Measurements from ENCODE around the gene PPARG. TPM values are rescaled to one million over a fixed set of nuclear protein-coding genes. Genes with fewer than 3 reads are reported as not detected.

PPARG gene
- total RNA-seq, 2 experiments from 2014 or later = 0.20 TPM; not detected in 1

DNA sequence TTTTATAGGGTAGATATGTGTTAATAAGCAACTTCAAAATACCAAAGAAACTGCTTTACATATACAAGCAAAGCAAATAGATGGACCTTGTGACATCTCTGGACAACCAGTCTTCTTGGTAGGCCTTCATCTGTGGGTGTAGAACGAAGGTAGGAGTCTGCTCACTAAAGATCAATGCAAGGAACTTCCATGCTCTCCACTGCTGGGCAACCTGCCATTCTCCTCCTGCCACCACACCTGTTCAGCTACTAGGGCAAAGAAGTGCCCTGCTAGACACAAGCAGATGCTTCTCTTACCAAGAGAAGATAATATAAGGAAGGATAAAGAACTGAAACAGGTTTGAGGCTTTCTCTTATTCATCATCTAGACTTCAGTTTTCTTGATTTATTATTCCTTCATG, 12.6 kb downstream of the PPARG start:
- DNase-seq = no peak
- Mint-ChIP-seq H3K9me3 (no peaks in the 10 kb centered on the region), H3K27me3 (ENCODE audit: low read depth) (peaks cover 9% of the 10 kb centered on the region), H3K27ac (no peak overlapping the region), H3K4me3 (no peak overlapping the region), H3K36me3 (ENCODE audit: low read depth) (no peaks in the 10 kb centered on the region), H3K4me1 (ENCODE audit: low read depth) (no peaks in the 10 kb centered on the region)
- intact Hi-C loops (cut with micrococcal nuclease) = no loop called here
- CTCF ChIA-PET = no interaction called here

DNA sequence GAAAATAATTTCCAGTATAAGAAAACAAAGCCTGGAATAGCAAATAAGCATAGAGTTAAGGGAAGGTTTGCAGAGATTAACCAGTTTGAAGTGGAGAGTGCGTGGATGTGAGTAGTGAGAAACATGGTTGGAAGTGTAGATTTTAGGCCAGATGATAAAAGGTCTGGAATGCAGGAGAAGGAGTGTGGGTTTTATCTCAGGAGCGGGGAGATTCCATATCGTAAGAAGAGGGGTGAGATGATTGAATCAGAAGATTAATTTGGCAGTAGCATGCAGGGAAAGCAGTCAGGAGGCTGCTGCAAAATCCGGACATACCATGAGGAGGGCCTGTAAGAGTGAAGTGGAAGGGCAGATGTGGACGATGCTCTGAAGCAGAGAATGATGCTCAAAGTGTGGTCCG, 13.7 kb downstream of the PPARG start:
- intact Hi-C loops (cut with micrococcal nuclease) = no loop called here
- CTCF ChIA-PET = no interaction called here
- H3K9me3 Mint-ChIP-seq = no peaks in the 10 kb centered on the region
- H3K4me3 Mint-ChIP-seq = no peak overlapping the region
- peaks cover 8% of the 10 kb centered on the region for H3K27me3 Mint-ChIP-seq (ENCODE audit: low read depth)
- no peak for DNase-seq
- H3K27ac Mint-ChIP-seq = no peak overlapping the region
- no peaks in the 10 kb centered on the region for H3K36me3 Mint-ChIP-seq (ENCODE audit: low read depth)
- H3K4me1 Mint-ChIP-seq (ENCODE audit: low read depth) = no peaks in the 10 kb centered on the region

DNA sequence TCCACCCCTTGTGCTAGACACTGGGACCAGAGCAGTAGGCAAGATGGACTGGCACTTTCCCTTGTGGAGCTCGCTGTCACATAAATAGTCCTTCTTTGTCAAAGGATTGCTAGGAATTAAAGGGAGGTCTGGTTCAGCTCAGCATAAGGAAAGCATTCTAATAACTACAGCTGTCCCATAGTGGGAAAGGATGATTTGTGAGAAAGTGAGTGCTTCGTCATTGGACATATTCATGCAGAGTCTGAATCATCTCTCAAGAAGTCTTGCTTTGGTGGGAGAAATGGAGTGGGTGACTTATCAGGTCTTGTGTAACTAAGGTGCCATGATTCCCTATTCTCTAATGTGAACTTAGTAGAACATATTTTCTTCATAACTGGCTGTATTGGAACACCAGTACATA, 14.7 kb downstream of the PPARG start:
- CTCF ChIA-PET = no interaction called here
- H3K36me3 Mint-ChIP-seq (ENCODE audit: low read depth) = no peaks in the 10 kb centered on the region
- no peaks in the 10 kb centered on the region for H3K9me3 Mint-ChIP-seq
- H3K4me1 Mint-ChIP-seq (ENCODE audit: low read depth) = no peaks in the 10 kb centered on the region
- H3K27ac Mint-ChIP-seq = no peak overlapping the region
- intact Hi-C loops (cut with micrococcal nuclease) = no loop called here
- H3K4me3 Mint-ChIP-seq = no peak overlapping the region
- peaks cover 8% of the 10 kb centered on the region for H3K27me3 Mint-ChIP-seq (ENCODE audit: low read depth)
- no peak for DNase-seq

GRCh38 chr3:12303993-12304392, 15.1 kb downstream of the PPARG start:
- Mint-ChIP-seq H3K36me3 (ENCODE audit: low read depth) (no peaks in the 10 kb centered on the region), H3K27ac (no peak overlapping the region), H3K4me3 (no peak overlapping the region), H3K4me1 (ENCODE audit: low read depth) (no peaks in the 10 kb centered on the region), H3K27me3 (ENCODE audit: low read depth) (peaks cover 8% of the 10 kb centered on the region), H3K9me3 (no peaks in the 10 kb centered on the region)
- intact Hi-C loops (cut with micrococcal nuclease) = no loop called here
- CTCF ChIA-PET = no interaction called here
- no peak for DNase-seq

- Mint-ChIP-seq H3K9me3 (no peaks in the 10 kb centered on the region), H3K27me3 (ENCODE audit: low read depth) (peaks cover 12% of the 10 kb centered on the region), H3K4me3 (no peak overlapping the region), H3K4me1 (ENCODE audit: low read depth) (no peaks in the 10 kb centered on the region), H3K27ac (no peak overlapping the region), H3K36me3 (ENCODE audit: low read depth) (no peaks in the 10 kb centered on the region)
- no peak for DNase-seq
- CTCF ChIA-PET = no interaction called here
- intact Hi-C loops (cut with micrococcal nuclease) = no loop called here
Observed at GRCh38 chr3:12307136-12307535, 18.3 kb downstream of the PPARG start.

DNA sequence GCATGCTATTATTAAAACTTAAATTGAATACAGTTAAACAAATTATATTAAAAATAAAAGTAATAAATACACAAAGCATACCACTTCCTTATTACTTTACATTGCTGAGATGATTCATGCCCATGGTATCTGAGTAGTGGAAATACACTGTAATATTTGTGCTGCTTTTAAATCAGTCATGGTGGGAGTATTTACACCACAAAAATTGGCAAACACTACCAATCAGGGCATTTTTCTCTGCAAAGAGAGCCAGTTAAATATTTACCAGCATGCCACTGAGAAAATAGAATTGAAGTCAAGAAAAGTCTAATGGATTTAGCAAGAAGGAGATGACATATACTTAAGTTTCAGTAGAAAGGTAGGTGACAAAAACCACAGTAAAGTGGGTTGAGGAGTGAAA, 19.6 kb downstream of the PPARG start:
- H3K4me3 Mint-ChIP-seq = no peak overlapping the region
- H3K9me3 Mint-ChIP-seq = no peaks in the 10 kb centered on the region
- DNase-seq = no peak
- CTCF ChIA-PET = no interaction called here
- H3K27me3 Mint-ChIP-seq (ENCODE audit: low read depth) = peaks cover 12% of the 10 kb centered on the region
- no peaks in the 10 kb centered on the region for H3K36me3 Mint-ChIP-seq (ENCODE audit: low read depth)
- H3K27ac Mint-ChIP-seq = no peak overlapping the region
- no peaks in the 10 kb centered on the region for H3K4me1 Mint-ChIP-seq (ENCODE audit: low read depth)
- intact Hi-C loops (cut with micrococcal nuclease) = no loop called here

DNA sequence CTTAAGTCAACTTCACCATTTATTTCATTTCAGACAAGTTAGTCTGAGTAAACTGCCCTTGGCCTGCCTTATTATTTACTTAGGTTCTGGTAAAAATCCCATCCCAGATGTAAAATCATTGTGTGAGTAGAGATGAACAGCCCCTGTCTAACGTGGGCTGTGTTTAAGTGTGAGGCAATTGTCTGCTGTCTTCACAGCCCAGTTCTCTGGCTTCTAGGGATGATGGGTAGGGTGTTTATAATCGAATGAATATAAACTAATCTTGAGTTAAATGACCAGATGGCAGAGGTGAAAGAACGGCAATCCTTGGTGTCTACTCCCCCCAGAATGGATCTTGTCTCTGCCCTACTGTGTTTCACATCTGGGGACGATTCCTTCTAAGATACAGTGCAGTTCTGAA, 20.8 kb downstream of the PPARG start:
- Mint-ChIP-seq H3K4me3 (no peak overlapping the region), H3K4me1 (ENCODE audit: low read depth) (no peaks in the 10 kb centered on the region), H3K27me3 (ENCODE audit: low read depth) (peaks cover 12% of the 10 kb centered on the region), H3K9me3 (no peaks in the 10 kb centered on the region), H3K27ac (no peak overlapping the region), H3K36me3 (ENCODE audit: low read depth) (no peaks in the 10 kb centered on the region)
- CTCF ChIA-PET = no interaction called here
- DNase-seq = no peak
- intact Hi-C loops (cut with micrococcal nuclease) = no loop called here

DNA sequence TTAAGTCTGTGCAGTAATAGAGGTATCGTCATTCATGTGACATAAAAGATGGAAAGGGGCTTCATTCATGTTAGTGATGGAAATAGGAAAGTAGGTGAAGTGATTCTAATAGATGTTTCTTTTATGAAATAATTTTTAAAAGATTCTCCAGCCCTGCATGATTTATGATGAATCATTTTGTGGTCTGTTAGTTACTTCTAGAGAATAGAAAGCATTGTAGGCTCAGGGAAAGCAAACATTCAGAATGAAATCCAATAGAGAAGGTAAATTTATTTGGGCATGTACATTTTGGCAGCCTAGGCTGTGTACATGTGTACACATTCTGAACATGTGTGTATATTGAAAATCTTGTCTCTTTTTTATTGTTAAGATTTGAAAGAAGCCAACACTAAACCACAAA, 23.1 kb downstream of the PPARG start:
- no peak overlapping the region for H3K4me3 Mint-ChIP-seq
- no peaks in the 10 kb centered on the region for H3K36me3 Mint-ChIP-seq (ENCODE audit: low read depth)
- no peak for DNase-seq
- peaks cover 12% of the 10 kb centered on the region for H3K27me3 Mint-ChIP-seq (ENCODE audit: low read depth)
- CTCF ChIA-PET = no interaction called here
- intact Hi-C loops (cut with micrococcal nuclease) = no loop called here
- no peaks in the 10 kb centered on the region for H3K4me1 Mint-ChIP-seq (ENCODE audit: low read depth)
- H3K27ac Mint-ChIP-seq = no peak overlapping the region
- H3K9me3 Mint-ChIP-seq = no peaks in the 10 kb centered on the region

- no peaks in the 10 kb centered on the region for H3K4me1 Mint-ChIP-seq (ENCODE audit: low read depth)
- H3K27me3 Mint-ChIP-seq (ENCODE audit: low read depth) = peaks cover 12% of the 10 kb centered on the region
- H3K36me3 Mint-ChIP-seq (ENCODE audit: low read depth) = no peaks in the 10 kb centered on the region
- no peak for DNase-seq
- intact Hi-C loops (cut with micrococcal nuclease) = no loop called here
- no peak overlapping the region for H3K27ac Mint-ChIP-seq
- H3K9me3 Mint-ChIP-seq = no peaks in the 10 kb centered on the region
- CTCF ChIA-PET = interaction anchor here (1.0 to 1.6 kb wide), 2 partner anchors 52 to 166 kb away, joined by 4 to 5 read pairs; no protein-coding TSS in a partner anchor
- H3K4me3 Mint-ChIP-seq = no peak overlapping the region
Observed at GRCh38 chr3:12313519-12313918, 24.6 kb downstream of the PPARG start.

- no peak overlapping the region for H3K27ac Mint-ChIP-seq
- no peak for DNase-seq
- no peaks in the 10 kb centered on the region for H3K36me3 Mint-ChIP-seq (ENCODE audit: low read depth)
- intact Hi-C loops (cut with micrococcal nuclease) = no loop called here
- no peak overlapping the region for H3K4me3 Mint-ChIP-seq
- CTCF ChIA-PET = no interaction called here
- H3K9me3 Mint-ChIP-seq = no peaks in the 10 kb centered on the region
- H3K4me1 Mint-ChIP-seq (ENCODE audit: low read depth) = no peaks in the 10 kb centered on the region
- H3K27me3 Mint-ChIP-seq (ENCODE audit: low read depth) = peaks cover 9% of the 10 kb centered on the region
Observed at GRCh38 chr3:12316253-12316652, 27.4 kb downstream of the PPARG start.

DNA sequence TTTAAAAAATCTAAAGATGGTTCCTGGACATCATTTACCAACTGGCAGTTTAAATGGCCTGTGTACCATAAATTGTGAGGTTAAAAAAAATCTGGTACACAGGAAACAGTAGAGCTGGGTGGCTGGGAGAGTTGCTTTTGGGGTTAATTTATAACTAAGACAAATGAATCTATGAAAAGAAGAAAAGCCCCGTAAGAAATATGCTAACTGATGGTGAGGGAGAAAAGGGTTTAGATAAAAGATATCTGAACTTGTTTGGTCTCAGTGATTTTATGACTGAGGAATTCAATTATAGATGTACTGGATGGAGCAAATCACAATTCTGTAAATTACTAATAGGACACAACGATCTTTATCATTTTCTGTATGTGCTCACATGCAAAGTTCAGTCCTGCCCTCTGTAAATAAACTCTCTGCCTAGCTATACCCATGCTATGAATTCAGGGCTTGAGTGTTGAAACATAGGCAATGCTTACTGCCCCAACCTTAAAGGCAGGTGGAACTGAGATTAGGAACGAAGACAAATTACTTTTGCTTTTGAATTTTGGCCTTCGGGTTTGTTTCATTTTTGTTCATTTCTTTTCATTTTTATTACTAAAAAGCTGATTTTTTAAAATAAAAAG, 28.0 kb downstream of the PPARG start:
- no peak for DNase-seq
- CTCF ChIA-PET = interaction anchor here (0.7 kb wide), 1 partner anchor 13 kb away, joined by 3 read pairs; no protein-coding TSS in a partner anchor
- no peaks in the 10 kb centered on the region for H3K4me1 Mint-ChIP-seq (ENCODE audit: low read depth)
- H3K27ac Mint-ChIP-seq = no peak overlapping the region
- H3K27me3 Mint-ChIP-seq (ENCODE audit: low read depth) = peaks cover 7% of the 10 kb centered on the region
- no peaks in the 10 kb centered on the region for H3K36me3 Mint-ChIP-seq (ENCODE audit: low read depth)
- intact Hi-C loops (cut with micrococcal nuclease) = no loop called here
- no peaks in the 10 kb centered on the region for H3K9me3 Mint-ChIP-seq
- H3K4me3 Mint-ChIP-seq = no peak overlapping the region

- intact Hi-C loops (cut with micrococcal nuclease) = no loop called here
- no peaks in the 10 kb centered on the region for H3K36me3 Mint-ChIP-seq (ENCODE audit: low read depth)
- no peak for DNase-seq
- no peaks in the 10 kb centered on the region for H3K4me1 Mint-ChIP-seq (ENCODE audit: low read depth)
- no peak overlapping the region for H3K4me3 Mint-ChIP-seq
- peaks cover 12% of the 10 kb centered on the region for H3K27me3 Mint-ChIP-seq (ENCODE audit: low read depth)
- H3K27ac Mint-ChIP-seq = no peak overlapping the region
- CTCF ChIA-PET = interaction anchor here (0.6 kb wide), 1 partner anchor 20 kb away, joined by 4 read pairs; no protein-coding TSS in a partner anchor
- H3K9me3 Mint-ChIP-seq = no peaks in the 10 kb centered on the region
Observed at GRCh38 chr3:12317914-12318313, 29.0 kb downstream of the PPARG start.

DNA sequence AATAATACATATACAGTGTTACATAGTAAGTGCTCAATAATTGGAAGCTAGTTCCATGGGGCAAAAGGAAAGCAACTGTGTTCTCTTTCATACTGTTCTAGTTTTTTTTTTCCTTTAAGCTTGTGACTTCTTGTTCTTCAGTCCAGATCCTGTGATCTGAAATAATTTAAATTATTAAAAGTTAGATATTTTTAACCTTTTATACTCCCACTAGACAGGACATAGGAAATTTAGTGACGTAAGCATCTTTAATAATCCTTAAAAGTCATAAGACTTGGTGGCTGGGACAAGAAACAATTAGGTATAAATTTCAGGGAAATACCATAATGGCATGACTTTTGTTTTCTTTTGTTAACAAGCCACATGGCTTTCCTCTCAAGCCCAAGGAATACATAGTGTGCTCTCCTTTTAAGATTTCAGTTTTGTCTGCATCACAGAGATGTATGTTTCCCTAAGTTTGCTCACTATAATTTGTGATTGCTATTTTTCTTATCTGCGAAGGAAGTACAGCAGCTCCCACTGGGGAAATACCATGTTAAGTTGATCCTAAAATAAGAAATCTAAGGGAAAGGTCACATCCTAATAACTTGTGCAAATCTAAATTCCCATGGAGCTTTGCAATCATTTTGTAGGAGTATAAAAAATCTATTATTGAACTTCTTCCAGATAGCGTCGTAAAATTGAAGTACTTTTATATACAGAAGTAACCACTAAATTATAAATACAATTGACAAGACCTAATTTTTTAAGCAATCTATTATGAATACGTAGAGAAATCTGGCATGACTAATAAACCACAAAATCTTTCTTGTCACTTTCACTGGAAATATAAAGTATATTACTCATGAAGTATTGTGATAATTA, 30.1 kb downstream of the PPARG start:
- H3K27me3 Mint-ChIP-seq (ENCODE audit: low read depth) = peaks cover 20% of the 10 kb centered on the region
- no peaks in the 10 kb centered on the region for H3K4me1 Mint-ChIP-seq (ENCODE audit: low read depth)
- CTCF ChIA-PET = no interaction called here
- no peak for DNase-seq
- H3K4me3 Mint-ChIP-seq = no peak overlapping the region
- H3K9me3 Mint-ChIP-seq = no peaks in the 10 kb centered on the region
- intact Hi-C loops (cut with micrococcal nuclease) = no loop called here
- H3K36me3 Mint-ChIP-seq (ENCODE audit: low read depth) = no peaks in the 10 kb centered on the region
- no peak overlapping the region for H3K27ac Mint-ChIP-seq

Measured in activated naive CD4-positive, alpha-beta T cell treated with anti-CD3 and anti-CD28 coated beads for 36 hours (primary cell).